Gastrocnemius medialis (tissue), 4 donors: ENCODE results near the gene CSF2RB.

Experiments used
- CTCF ChIP-seq, 5 experiments: fragments of 450-650 bp in 3 of 5; fragments of 200-600 bp in 2 of 5; sonication (generic) in 2 of 5; IDR thresholded peaks in 4 of 5; conservative IDR thresholded peaks in 1 of 5; 1 replicate in 4 of 5; 2 replicates in 1 of 5; pipeline ENCODE4 v1.5.1; 2016 to 2019; ENCODE audit warnings: antibody characterized with exemption in 5 of 5, mild to moderate bottlenecking in 3 of 5, moderate library complexity in 3 of 5
- POLR2A ChIP-seq, 2 donors: fragments of 450-650 bp; IDR thresholded peaks; one replicate each; pipeline ENCODE4 v1.6.1; 2017; ENCODE audit warnings: antibody characterized with exemption in 2 of 2, mild to moderate bottlenecking in 2 of 2, moderate library complexity in 2 of 2

- TF ChIP-seq CTCF (IDR thresholded peaks at IDR 0.05 in 4 of 5, conservative IDR thresholded peaks at IDR 0.05 in 1 of 5) (no peak), POLR2A (IDR thresholded peaks at IDR 0.05) (no peak)
These were observed 31.8 kb upstream of the CSF2RB start for GRCh38 chr22:36881504-36882245.
